GM18526 (cell line): ENCODE measurements around the gene NUDT8.

Experiments used
- POLR2A ChIP-seq: IDR thresholded peaks from 3 replicates; pipeline ENCODE4 v1.6.1; 2011; ENCODE audit not compliant: insufficient read length; ENCODE audit errors: extremely low read depth

Gene NUDT8

GRCh38 chr11:67607507-67607906 is 22.2 kb downstream of the NUDT8 start:
- TF ChIP-seq POLR2A = no peak

- peak; percentile 81 for TF ChIP-seq POLR2A
Observed at GRCh38 chr11:67606492-67607295, 23.0 kb downstream of the NUDT8 start, which contains the start of gene NDUFV1. TSS of gene NDUFV1 (plus strand) at chr11:67606936. CDS start at chr11:67607005, 69 bp downstream.

- TF ChIP-seq POLR2A = no peak
Observed at GRCh38 chr11:67606093-67606491, 23.6 kb downstream of the NUDT8 start.

- TF ChIP-seq POLR2A = no peak
Observed at GRCh38 chr11:67605231-67606011, 24.3 kb downstream of the NUDT8 start.

GRCh38 chr11:67604815-67605214 is 24.9 kb downstream of the NUDT8 start:
- TF ChIP-seq POLR2A = no peak

- TF ChIP-seq POLR2A = no peak
Observed at GRCh38 chr11:67601098-67601497, 28.6 kb downstream of the NUDT8 start.

- TF ChIP-seq POLR2A = no peak
Observed at GRCh38 chr11:67600324-67601029, 29.3 kb downstream of the NUDT8 start.

GRCh38 chr11:67599149-67599548 is 30.6 kb downstream of the NUDT8 start:
- TF ChIP-seq POLR2A = no peak

GRCh38 chr11:67596753-67597300 is 32.9 kb downstream of the NUDT8 start:
- no peak for TF ChIP-seq POLR2A

GRCh38 chr11:67594480-67594879 is 35.3 kb downstream of the NUDT8 start:
- no peak for TF ChIP-seq POLR2A

GRCh38 chr11:67593565-67593905 is 36.2 kb downstream of the NUDT8 start:
- TF ChIP-seq POLR2A = no peak

- no peak for TF ChIP-seq POLR2A
Observed at GRCh38 chr11:67592880-67593564, 36.7 kb downstream of the NUDT8 start.

- TF ChIP-seq POLR2A = no peak
Observed at GRCh38 chr11:67588136-67588503, 41.6 kb downstream of the NUDT8 start.

- TF ChIP-seq POLR2A = no peak
Observed at GRCh38 chr11:67586568-67587250, 43.0 kb downstream of the NUDT8 start.

GRCh38 chr11:67585911-67586310 is 43.8 kb downstream of the NUDT8 start:
- TF ChIP-seq POLR2A = no peak
